Smooth muscle cell (in vitro differentiated cells): ENCODE data around the gene LRP1. TPM values are rescaled to one million over a fixed set of nuclear protein-coding genes. Genes with fewer than 3 reads are reported as not detected.

Source experiments
- DNase-seq: peaks from one replicate; lab custom pipeline; 2025; ENCODE audit not compliant: unreplicated experiment; lab: John Stamatoyannopoulos, UW
- H2AFZ ChIP-seq: fragments of 200-600 bp; sonication (generic); 2 replicates; pipeline ENCODE4 v1.6.0; 2016; ENCODE audit warnings: antibody characterized with exemption, low read depth, mild to moderate bottlenecking
- H3F3A ChIP-seq: fragments of 200-600 bp; sonication (generic); 2 replicates; pipeline ENCODE4 v1.6.0; 2017; ENCODE audit warnings: antibody characterized with exemption, low read depth
- H3K27ac ChIP-seq: fragments of 200-600 bp; sonication (generic); 2 replicates; pipeline ENCODE4 v1.5.1; 2016; ENCODE audit warnings: low read depth, mild to moderate bottlenecking
- H3K27me3 ChIP-seq: fragments of 200-600 bp; sonication (generic); 2 replicates; pipeline ENCODE4 v1.6.1; 2016; ENCODE audit warnings: low read depth, mild to moderate bottlenecking
- H3K36me3 ChIP-seq: fragments of 200-600 bp; sonication (generic); 2 replicates; pipeline ENCODE4 v1.5.1; 2016; ENCODE audit warnings: low read depth
- H3K4me1 ChIP-seq: fragments of 200-600 bp; sonication (generic); 2 replicates; pipeline ENCODE4 v1.5.1; 2016; ENCODE audit warnings: low read depth
- H3K4me2 ChIP-seq: fragments of 200-600 bp; sonication (generic); 2 replicates; pipeline ENCODE4 v1.6.0; 2016; ENCODE audit warnings: mild to moderate bottlenecking
- H3K4me3 ChIP-seq: fragments of 200-600 bp; sonication (generic); 2 replicates; pipeline ENCODE4 v1.5.1; 2016; ENCODE audit warnings: mild to moderate bottlenecking
- H3K79me2 ChIP-seq: fragments of 200-600 bp; sonication (generic); 2 replicates; pipeline ENCODE4 v1.6.0; 2016; ENCODE audit warnings: low read depth, mild to moderate bottlenecking
- H3K9ac ChIP-seq: fragments of 200-600 bp; sonication (generic); 2 replicates; pipeline ENCODE4 v1.6.0; 2016; ENCODE audit warnings: low read depth
- H3K9me3 ChIP-seq: fragments of 200-600 bp; sonication (generic); replicated peaks from 2 replicates; pipeline ENCODE4 v1.5.1; 2016; ENCODE audit warnings: low read depth
- H4K20me1 ChIP-seq: fragments of 200-600 bp; sonication (generic); 2 replicates; pipeline ENCODE4 v1.6.0; 2016; ENCODE audit warnings: low read depth
- WGBS: methylation state at CpG from one replicate; pipeline ENCODE4 v1.1.7; 2016; ENCODE audit warnings: low lambda C conversion rate; 5-methylcytosine and 5-hydroxymethylcytosine counted together
- polyA plus RNA-seq: library from polyadenylated mRNA; unstranded; fragments of >200 nt; fragmentation: Nextera tagmentation; extraction: Ambion mirVana; gene quantifications from 2 replicates; pipeline ENCODE4 v1.2.1, GENCODE V29; 2016
- total RNA-seq: library from RNA; depleted of rRNA; stranded (reverse); fragments of >200 nt; gene quantifications from 2 replicates; pipeline ENCODE4 v1.2.3, GENCODE V29; 2014
- TF ChIP-seq, protein P1 (sequence below): fragments of 200-600 bp; sonication (generic); IDR thresholded peaks from 2 replicates; pipeline ENCODE4 v1.5.1; 2017; ENCODE audit warnings: borderline replicate concordance, mild to moderate bottlenecking, antibody characterized with exemption; ENCODE audit not compliant: insufficient read depth, poor library complexity, severe bottlenecking

Gene LRP1
- total and polyA plus RNA-seq, 2 experiments from 2014 or later: 75.3 to 95.4 TPM

GRCh38 chr12:57224973-57225679 lies 96.8 kb downstream of the LRP1 start:
- no peak overlapping the region for H3K4me2 ChIP-seq
- H3K79me2 ChIP-seq: no peaks in the 10 kb centered on the region
- H4K20me1 ChIP-seq: no peaks in the 10 kb centered on the region
- no peak overlapping the region for H3K4me3 ChIP-seq
- TF ChIP-seq, protein P1, sequence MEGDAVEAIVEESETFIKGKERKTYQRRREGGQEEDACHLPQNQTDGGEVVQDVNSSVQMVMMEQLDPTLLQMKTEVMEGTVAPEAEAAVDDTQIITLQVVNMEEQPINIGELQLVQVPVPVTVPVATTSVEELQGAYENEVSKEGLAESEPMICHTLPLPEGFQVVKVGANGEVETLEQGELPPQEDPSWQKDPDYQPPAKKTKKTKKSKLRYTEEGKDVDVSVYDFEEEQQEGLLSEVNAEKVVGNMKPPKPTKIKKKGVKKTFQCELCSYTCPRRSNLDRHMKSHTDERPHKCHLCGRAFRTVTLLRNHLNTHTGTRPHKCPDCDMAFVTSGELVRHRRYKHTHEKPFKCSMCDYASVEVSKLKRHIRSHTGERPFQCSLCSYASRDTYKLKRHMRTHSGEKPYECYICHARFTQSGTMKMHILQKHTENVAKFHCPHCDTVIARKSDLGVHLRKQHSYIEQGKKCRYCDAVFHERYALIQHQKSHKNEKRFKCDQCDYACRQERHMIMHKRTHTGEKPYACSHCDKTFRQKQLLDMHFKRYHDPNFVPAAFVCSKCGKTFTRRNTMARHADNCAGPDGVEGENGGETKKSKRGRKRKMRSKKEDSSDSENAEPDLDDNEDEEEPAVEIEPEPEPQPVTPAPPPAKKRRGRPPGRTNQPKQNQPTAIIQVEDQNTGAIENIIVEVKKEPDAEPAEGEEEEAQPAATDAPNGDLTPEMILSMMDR: peak; percentile 57
- H3F3A ChIP-seq: peaks cover 4% of the 10 kb centered on the region
- H3K27me3 ChIP-seq: peaks cover 59% of the 10 kb centered on the region
- H3K4me1 ChIP-seq: peaks cover 35% of the 10 kb centered on the region
- no peak for DNase-seq
- H3K9me3 ChIP-seq: no peaks in the 10 kb centered on the region
- H3K36me3 ChIP-seq: no peaks in the 10 kb centered on the region
- no peak overlapping the region for H2AFZ ChIP-seq
- no peak overlapping the region for H3K27ac ChIP-seq
- 15% methylated on average over 55 of the region's 61 CpGs for WGBS
- no peak overlapping the region for H3K9ac ChIP-seq

DNA sequence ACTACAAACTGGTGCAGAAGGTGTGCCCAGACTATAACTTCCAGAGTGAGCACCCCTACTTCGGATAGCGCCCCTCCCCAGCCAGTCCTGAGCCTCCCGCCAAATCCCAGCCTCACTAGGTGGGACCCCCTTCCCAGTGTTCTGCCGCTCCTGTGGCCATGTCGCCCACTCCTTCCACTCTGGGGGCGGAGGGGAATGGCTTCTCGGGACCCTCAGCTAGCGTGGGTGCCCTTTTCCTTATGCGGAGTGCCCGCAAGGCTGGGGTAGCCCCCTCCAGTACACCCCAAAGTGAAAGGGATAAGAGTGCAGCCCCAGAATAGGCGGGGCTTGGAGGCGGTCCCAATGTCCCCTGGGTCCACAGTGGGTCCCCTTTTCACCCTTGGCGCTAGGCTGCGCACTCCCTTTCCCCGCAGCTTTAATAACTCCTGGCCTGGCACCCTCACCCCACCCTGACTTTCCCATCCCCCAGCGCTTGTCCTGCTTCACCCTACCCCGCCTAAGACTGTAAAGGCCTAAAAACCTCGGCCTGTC lies 97.5 kb downstream of the LRP1 start:
- 41% methylated on average over 17 of the region's 18 CpGs for WGBS
- H3K79me2 ChIP-seq: peaks cover 6% of the 10 kb centered on the region

GRCh38 chr12:57226588-57227314 lies 98.5 kb downstream of the LRP1 start:
- H3K4me3 ChIP-seq: peak overlapping the region; percentile 41
- H3K4me2 ChIP-seq: peak overlapping the region; percentile 84
- peaks cover 16% of the 10 kb centered on the region for H3F3A ChIP-seq
- no peak for DNase-seq
- TF ChIP-seq, protein P1: no peak
- H3K27me3 ChIP-seq: peaks cover 43% of the 10 kb centered on the region
- no peak overlapping the region for H3K27ac ChIP-seq
- peaks cover 14% of the 10 kb centered on the region for H4K20me1 ChIP-seq
- 10% methylated on average over 18 of the region's 35 CpGs for WGBS
- peaks cover 36% of the 10 kb centered on the region for H3K4me1 ChIP-seq
- H3K79me2 ChIP-seq: peaks cover 13% of the 10 kb centered on the region
- H3K9me3 ChIP-seq: no peaks in the 10 kb centered on the region
- H3K36me3 ChIP-seq: no peaks in the 10 kb centered on the region
- no peak overlapping the region for H3K9ac ChIP-seq
- no peak overlapping the region for H2AFZ ChIP-seq

More for the DNA sequence above, 97.5 kb downstream of the LRP1 start:
- DNase-seq: no peak
- peaks cover 8% of the 10 kb centered on the region for H3F3A ChIP-seq
- H3K4me3 ChIP-seq: no peak overlapping the region
- TF ChIP-seq, protein P1: no peak
- no peak overlapping the region for H3K27ac ChIP-seq
- no peak overlapping the region for H2AFZ ChIP-seq
- H4K20me1 ChIP-seq: peaks cover 4% of the 10 kb centered on the region
- H3K4me1 ChIP-seq: peaks cover 36% of the 10 kb centered on the region
- no peaks in the 10 kb centered on the region for H3K36me3 ChIP-seq
- no peak overlapping the region for H3K9ac ChIP-seq
- H3K4me2 ChIP-seq: no peak overlapping the region
- no peaks in the 10 kb centered on the region for H3K9me3 ChIP-seq
- peaks cover 53% of the 10 kb centered on the region for H3K27me3 ChIP-seq
